Mesendoderm (in vitro differentiated cells): ENCODE data around the gene PAM.

Experiments used
- DNase-seq: peaks from one replicate; pipeline ENCODE4 v3.0.0; 2013
- H2AK5ac ChIP-seq: 2 replicates; pipeline ENCODE4 v1.6.1; 2013; ENCODE audit warnings: low read length, inconsistent platforms
- H2BK120ac ChIP-seq: 2 replicates; pipeline ENCODE4 v1.6.1; 2013; ENCODE audit warnings: low read depth, mild to moderate bottlenecking, low read length, moderate library complexity, mixed read lengths
- H2BK15ac ChIP-seq: replicated peaks from 2 replicates; pipeline ENCODE4 v1.6.1; 2013; ENCODE audit warnings: low read depth, mild to moderate bottlenecking, moderate library complexity
- H2BK5ac ChIP-seq: 2 replicates; pipeline ENCODE4 v1.6.1; 2013; ENCODE audit warnings: low read length, inconsistent platforms
- H3K18ac ChIP-seq: 2 replicates; pipeline ENCODE4 v1.6.1; 2013; ENCODE audit warnings: mild to moderate bottlenecking, low read length, mixed read lengths
- H3K23ac ChIP-seq: one replicate; pipeline ENCODE4 v1.6.1; 2013; ENCODE audit warnings: low read length
- H3K27ac ChIP-seq: 2 replicates; pipeline ENCODE4 v1.5.1; 2013; ENCODE audit warnings: low read depth, mild to moderate bottlenecking, inconsistent platforms, low read length, moderate library complexity
- H3K27me3 ChIP-seq: 2 replicates; pipeline ENCODE4 v1.6.1; 2013; ENCODE audit warnings: low read length, control low read depth, mild to moderate bottlenecking, inconsistent platforms; ENCODE audit not compliant: insufficient read depth, poor library complexity
- H3K36me3 ChIP-seq: 2 replicates; pipeline ENCODE4 v1.6.1; 2013; ENCODE audit warnings: low read length, inconsistent platforms; ENCODE audit not compliant: control insufficient read depth, insufficient read depth
- H3K4ac ChIP-seq: one replicate; pipeline ENCODE4 v1.6.1; 2013; ENCODE audit warnings: low read depth, mild to moderate bottlenecking, low read length, moderate library complexity
- H3K4me1 ChIP-seq: 2 replicates; pipeline ENCODE4 v1.6.1; 2013; ENCODE audit warnings: low read depth, low read length, inconsistent platforms; ENCODE audit not compliant: control insufficient read depth
- H3K4me2 ChIP-seq: 2 replicates; pipeline ENCODE4 v1.6.1; 2013; ENCODE audit warnings: low read length
- H3K4me3 ChIP-seq: 2 replicates; pipeline ENCODE4 v1.5.1; 2013; ENCODE audit warnings: mild to moderate bottlenecking, low read length
- H3K56ac ChIP-seq: one replicate; pipeline ENCODE4 v1.6.1; 2013; ENCODE audit warnings: low read length
- H3K79me1 ChIP-seq: 2 replicates; pipeline ENCODE4 v1.6.1; 2013; ENCODE audit warnings: low read length, inconsistent platforms
- H3K79me2 ChIP-seq: 2 replicates; pipeline ENCODE4 v1.6.1; 2013; ENCODE audit warnings: mild to moderate bottlenecking, low read length; ENCODE audit not compliant: control insufficient read depth, insufficient read depth
- H3K9ac ChIP-seq: 2 replicates; pipeline ENCODE4 v1.6.1; 2013; ENCODE audit warnings: low read length, inconsistent platforms
- H4K5ac ChIP-seq: one replicate; pipeline ENCODE4 v1.6.1; 2013; ENCODE audit warnings: low read length
- H4K8ac ChIP-seq: one replicate; pipeline ENCODE4 v1.6.1; 2013; ENCODE audit warnings: low read depth, mild to moderate bottlenecking, control low read depth, low read length, moderate library complexity
- WGBS: extraction: QIAGEN DNeasy Blood & Tissue Kit; methylation state at CpG from one replicate; pipeline ENCODE4 v1.1.7; 2013; ENCODE audit warnings: low lambda C conversion rate, missing lambda C conversion rate; ENCODE audit not compliant: insufficient coverage; ENCODE audit errors: extremely low coverage; 5-methylcytosine and 5-hydroxymethylcytosine counted together

Gene PAM

DNA sequence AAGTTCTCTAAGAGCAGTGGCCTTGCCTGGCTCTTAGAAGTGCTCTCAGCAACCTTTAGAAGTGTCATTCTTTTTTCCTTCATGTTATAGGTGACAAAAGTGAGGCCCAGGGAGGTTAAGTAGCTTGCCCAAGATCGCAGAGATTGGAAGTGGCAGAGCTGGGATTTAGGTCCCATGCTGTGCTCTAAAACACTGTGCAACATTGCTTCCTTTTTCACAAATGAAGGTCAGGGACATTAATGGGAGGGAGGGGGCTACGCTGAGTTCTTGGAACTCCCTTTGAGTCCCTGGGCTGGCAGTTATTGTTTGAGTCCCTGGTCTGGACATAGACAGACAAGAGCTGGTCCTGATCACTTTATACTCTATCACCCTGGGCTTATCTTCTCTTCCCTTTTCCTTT is 45.3 kb downstream of the PAM start:
- Histone ChIP-seq H2AK5ac (no peak overlapping the region), H3K79me1 (peaks cover 2% of the 10 kb centered on the region), H3K36me3 (no peaks in the 10 kb centered on the region), H3K79me2 (no peaks in the 10 kb centered on the region), H3K23ac (no peak overlapping the region), H3K27ac (no peak overlapping the region), H3K4ac (no peak overlapping the region), H3K18ac (no peak overlapping the region), H2BK15ac (no peak overlapping the region), H2BK120ac (no peak overlapping the region), H4K8ac (no peak overlapping the region), H3K4me2 (no peak overlapping the region), H3K4me1 (peaks cover 5% of the 10 kb centered on the region), H4K5ac (no peak overlapping the region), H3K4me3 (no peak overlapping the region), H3K27me3 (no peaks in the 10 kb centered on the region), H3K9ac (no peak overlapping the region), H2BK5ac (no peak overlapping the region), H3K56ac (no peak overlapping the region)
- no CpG with 5 or more reads among the region's 2 CpGs for WGBS
- DNase-seq = peak; percentile 31

DNA sequence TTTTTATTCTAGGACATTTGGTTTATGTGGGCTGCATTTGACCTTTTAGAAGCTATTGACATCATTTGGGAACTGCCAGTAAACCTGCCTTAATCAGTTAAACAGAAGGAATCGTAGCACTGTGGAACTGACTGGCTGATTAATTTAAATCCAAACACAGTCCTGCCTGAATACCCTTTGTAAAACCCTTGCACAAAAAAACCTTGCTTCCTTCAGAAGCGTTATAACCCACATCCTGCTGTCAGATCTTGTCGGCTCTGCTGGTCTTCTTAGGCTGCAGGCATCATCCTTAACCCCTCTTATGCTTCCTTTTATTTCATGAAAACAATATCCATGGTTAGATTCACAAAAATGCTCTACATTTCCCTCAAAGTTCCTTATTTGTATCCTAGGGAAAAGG is 46.3 kb downstream of the PAM start:
- Histone ChIP-seq H3K36me3 (no peaks in the 10 kb centered on the region), H4K8ac (no peak overlapping the region), H3K4me3 (no peak overlapping the region), H2AK5ac (no peak overlapping the region), H3K9ac (no peak overlapping the region), H3K23ac (no peak overlapping the region), H3K27me3 (no peaks in the 10 kb centered on the region), H4K5ac (no peak overlapping the region), H3K79me2 (no peaks in the 10 kb centered on the region), H3K18ac (no peak overlapping the region), H2BK15ac (no peak overlapping the region), H3K4me1 (peaks cover 5% of the 10 kb centered on the region), H3K79me1 (peaks cover 2% of the 10 kb centered on the region), H2BK120ac (no peak overlapping the region), H3K27ac (no peak overlapping the region), H2BK5ac (no peak overlapping the region), H3K4ac (no peak overlapping the region), H3K4me2 (no peak overlapping the region), H3K56ac (no peak overlapping the region)
- no CpG with 5 or more reads among the region's 3 CpGs for WGBS
- no peak for DNase-seq

DNA sequence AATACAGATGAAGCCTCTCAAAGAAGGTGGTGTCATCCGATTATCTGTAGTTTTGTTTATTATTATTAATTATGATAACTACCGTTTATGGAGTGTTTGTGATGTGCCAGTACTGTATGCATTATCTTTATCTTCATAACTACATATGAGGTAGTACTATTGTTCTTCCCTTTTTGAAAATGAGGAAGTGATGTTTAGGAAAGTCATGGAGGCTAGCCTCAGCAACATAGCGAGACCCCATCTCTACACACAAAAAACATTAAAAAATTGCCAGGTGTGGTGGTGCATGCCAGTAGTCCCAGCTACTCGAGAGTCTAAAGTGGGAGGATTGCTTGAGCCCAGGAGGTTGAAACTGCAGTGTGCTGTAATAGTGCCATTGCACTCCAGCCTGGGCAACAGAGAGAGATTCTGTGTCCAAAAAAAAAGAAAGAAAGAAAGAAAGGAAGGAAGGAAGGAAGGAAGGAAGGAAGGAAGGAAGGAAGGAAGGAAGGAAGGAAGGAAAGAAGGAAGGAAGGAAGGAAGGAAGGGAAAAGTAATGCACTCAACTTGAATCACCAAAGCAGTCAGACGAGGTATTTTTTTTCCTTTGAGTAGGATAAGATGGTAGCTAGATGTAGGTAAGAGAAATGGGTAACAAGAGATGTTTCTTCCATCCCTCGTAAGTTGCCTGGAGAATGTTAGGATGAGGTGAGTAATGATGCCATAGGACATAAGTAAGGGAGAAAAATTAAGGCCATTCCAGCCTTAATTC is 47.8 kb downstream of the PAM start:
- no CpG with 5 or more reads among the region's 6 CpGs for WGBS
- no peak overlapping the region for H2BK5ac ChIP-seq
- H3K27ac ChIP-seq = no peak overlapping the region
- no peak overlapping the region for H3K56ac ChIP-seq
- no peaks in the 10 kb centered on the region for H3K36me3 ChIP-seq
- H3K4me3 ChIP-seq = no peak overlapping the region
- H2BK15ac ChIP-seq = no peak overlapping the region
- no peak overlapping the region for H4K5ac ChIP-seq
- H2AK5ac ChIP-seq = no peak overlapping the region
- H3K79me1 ChIP-seq = peaks cover 2% of the 10 kb centered on the region
- H3K4me2 ChIP-seq = no peak overlapping the region
- no peak overlapping the region for H3K9ac ChIP-seq
- no peaks in the 10 kb centered on the region for H3K79me2 ChIP-seq
- H3K18ac ChIP-seq = no peak overlapping the region
- H3K23ac ChIP-seq = no peak overlapping the region
- DNase-seq = no peak
- no peak overlapping the region for H4K8ac ChIP-seq
- H3K4me1 ChIP-seq = peaks cover 5% of the 10 kb centered on the region
- no peaks in the 10 kb centered on the region for H3K27me3 ChIP-seq
- H2BK120ac ChIP-seq = no peak overlapping the region
- H3K4ac ChIP-seq = no peak overlapping the region

DNA sequence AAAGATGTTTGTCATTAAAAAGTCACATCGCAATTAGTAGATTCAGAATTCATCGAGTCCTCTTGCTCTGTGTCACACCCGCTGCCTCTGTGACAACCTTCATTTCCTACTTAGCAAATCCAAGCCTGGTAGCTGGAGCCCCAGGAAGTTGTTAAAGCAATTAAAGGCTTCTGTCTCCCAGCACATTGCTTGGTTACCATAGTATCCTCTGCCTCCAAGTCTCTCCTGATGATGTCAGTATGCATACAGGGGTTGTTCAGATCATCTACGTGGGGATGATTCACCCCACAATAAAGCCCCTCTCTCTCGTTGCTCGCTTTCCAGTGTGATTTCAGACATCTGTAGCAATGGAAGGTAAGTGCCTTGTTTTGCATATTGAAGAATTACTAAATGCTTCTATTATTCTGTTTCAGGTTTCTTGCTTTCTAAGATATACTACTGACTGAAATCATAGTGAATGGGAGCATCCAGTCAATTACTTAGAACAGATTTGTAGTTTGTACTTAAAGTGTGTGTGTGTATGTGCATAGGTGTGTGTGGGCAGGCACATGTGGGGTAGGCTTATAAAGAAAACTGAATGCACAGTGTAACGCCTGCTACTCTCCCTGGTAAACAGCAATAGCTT is 52.9 kb downstream of the PAM start:
- no peak overlapping the region for H3K9ac ChIP-seq
- no peak overlapping the region for H2BK120ac ChIP-seq
- no peak overlapping the region for H2BK5ac ChIP-seq
- DNase-seq = peak; percentile 97
- H3K79me1 ChIP-seq = peaks cover 2% of the 10 kb centered on the region
- no peaks in the 10 kb centered on the region for H3K79me2 ChIP-seq
- H3K4me1 ChIP-seq = peaks cover 1% of the 10 kb centered on the region
- no CpG with 5 or more reads among the region's 7 CpGs for WGBS
- H3K27ac ChIP-seq = peak overlapping the region; percentile 30
- H4K8ac ChIP-seq = no peak overlapping the region
- no peaks in the 10 kb centered on the region for H3K36me3 ChIP-seq
- no peak overlapping the region for H3K4me2 ChIP-seq
- H3K18ac ChIP-seq = no peak overlapping the region
- H4K5ac ChIP-seq = no peak overlapping the region
- H3K23ac ChIP-seq = no peak overlapping the region
- H2BK15ac ChIP-seq = no peak overlapping the region
- H3K4ac ChIP-seq = no peak overlapping the region
- no peaks in the 10 kb centered on the region for H3K27me3 ChIP-seq
- H3K56ac ChIP-seq = no peak overlapping the region
- no peak overlapping the region for H2AK5ac ChIP-seq
- H3K4me3 ChIP-seq = no peak overlapping the region

DNA sequence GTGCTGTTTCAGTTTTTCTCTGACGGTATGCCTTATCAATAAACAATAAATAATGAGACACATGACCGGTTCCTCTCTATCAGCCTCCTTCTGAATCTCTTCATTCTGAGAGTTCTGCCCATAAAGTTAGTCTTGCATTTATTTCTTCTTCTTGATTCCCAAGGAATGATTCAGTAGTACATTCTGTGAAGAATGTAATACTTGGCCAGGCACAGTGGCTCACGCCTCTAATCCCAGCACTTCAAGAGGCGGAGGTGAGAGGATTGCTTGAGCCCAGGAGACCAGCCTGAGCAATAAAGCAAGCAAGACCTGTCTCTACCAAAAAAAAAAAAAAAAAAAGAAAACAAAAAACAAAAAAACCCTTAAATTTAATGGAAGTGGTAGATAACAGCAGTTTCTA is 53.9 kb downstream of the PAM start:
- H2AK5ac ChIP-seq = no peak overlapping the region
- H3K4me3 ChIP-seq = no peak overlapping the region
- peaks cover 1% of the 10 kb centered on the region for H3K4me1 ChIP-seq
- no peak overlapping the region for H2BK120ac ChIP-seq
- no peak overlapping the region for H3K23ac ChIP-seq
- no peak overlapping the region for H3K4ac ChIP-seq
- no peak overlapping the region for H3K18ac ChIP-seq
- no peaks in the 10 kb centered on the region for H3K27me3 ChIP-seq
- H3K9ac ChIP-seq = no peak overlapping the region
- H3K4me2 ChIP-seq = no peak overlapping the region
- H2BK5ac ChIP-seq = no peak overlapping the region
- H4K5ac ChIP-seq = no peak overlapping the region
- peaks cover 2% of the 10 kb centered on the region for H3K79me1 ChIP-seq
- DNase-seq = peak; percentile 81
- no peaks in the 10 kb centered on the region for H3K36me3 ChIP-seq
- H3K27ac ChIP-seq = no peak overlapping the region
- no CpG with 5 or more reads among the region's 4 CpGs for WGBS
- H2BK15ac ChIP-seq = no peak overlapping the region
- no peaks in the 10 kb centered on the region for H3K79me2 ChIP-seq
- no peak overlapping the region for H4K8ac ChIP-seq
- H3K56ac ChIP-seq = no peak overlapping the region
